Dermis blood vessel endothelial cell (primary cell): Measurements from ENCODE around the gene CASK. TPM values are rescaled to one million over a fixed set of nuclear protein-coding genes. Genes with fewer than 3 reads are reported as not detected.
A peak's percentile ranks its signal among the peaks of the same experiment; 100 is the strongest.

Experiments
- DNase-seq: peaks from one replicate; pipeline ENCODE4 v3.0.0; 2010
- total RNA-seq: library from RNA; depleted of rRNA; stranded (reverse); fragments of >200 nt; gene quantifications from 2 replicates; pipeline ENCODE4 v1.2.3, GENCODE V29; 2014

CASK gene
- total RNA-seq, result 32.3 and 51.1 TPM in 2 replicates

GRCh38 chrX:41923211-41923977 lies at the start of gene CASK:
TSS of gene CASK (minus strand) at chrX:41923554. CDS start at chrX:41922988, 566 bp downstream.
- peak; percentile 90 for DNase-seq

GRCh38 chrX:41971346-41971745 lies 48.0 kb upstream of the CASK start:
- DNase-seq, result no peak

- no peak for DNase-seq
Observed at GRCh38 chrX:41970419-41970818, 47.1 kb upstream of the CASK start.

GRCh38 chrX:41963348-41963747 lies 40.0 kb upstream of the CASK start:
- peak; percentile 21 for DNase-seq

GRCh38 chrX:41960142-41960541 lies 36.8 kb upstream of the CASK start:
- no peak for DNase-seq

- DNase-seq, result no peak
Observed at GRCh38 chrX:41958861-41959260, 35.5 kb upstream of the CASK start.

GRCh38 chrX:41956027-41956426 lies 32.7 kb upstream of the CASK start:
- no peak for DNase-seq

GRCh38 chrX:41952102-41952501 lies 28.7 kb upstream of the CASK start:
- no peak for DNase-seq

GRCh38 chrX:41946989-41947612 lies 23.7 kb upstream of the CASK start:
- DNase-seq, result no peak

- DNase-seq, result no peak
Observed at GRCh38 chrX:41946235-41946634, 22.9 kb upstream of the CASK start.

GRCh38 chrX:41935832-41936231 lies 12.5 kb upstream of the CASK start:
- no peak for DNase-seq

GRCh38 chrX:41933546-41933945 lies 10.2 kb upstream of the CASK start:
- DNase-seq, result no peak

GRCh38 chrX:41932885-41933284 lies 9.5 kb upstream of the CASK start:
- DNase-seq, result no peak

- no peak for DNase-seq
Observed at GRCh38 chrX:41931591-41931990, 8.2 kb upstream of the CASK start.

- peak; percentile 39 for DNase-seq
Observed at GRCh38 chrX:41923978-41924683, 777 bp upstream of the CASK start.

- DNase-seq, result peak; percentile 37
Observed at GRCh38 chrX:41922431-41923151, 763 bp downstream of the CASK start.

GRCh38 chrX:41921492-41922430 lies 1.6 kb downstream of the CASK start:
- DNase-seq, result peak; percentile 29

- no peak for DNase-seq
Observed at GRCh38 chrX:41919870-41920269, 3.5 kb downstream of the CASK start.

GRCh38 chrX:41917517-41917916 lies 5.8 kb downstream of the CASK start:
- no peak for DNase-seq

GRCh38 chrX:41913476-41913875 lies 9.9 kb downstream of the CASK start:
- no peak for DNase-seq

- no peak for DNase-seq
Observed at GRCh38 chrX:41912923-41913322, 10.4 kb downstream of the CASK start.

- no peak for DNase-seq
Observed at GRCh38 chrX:41909068-41909467, 14.3 kb downstream of the CASK start.
